ENCODE data around the gene CDH4. TPM values are rescaled to one million over a fixed set of nuclear protein-coding genes. Genes with fewer than 3 reads are reported as not detected.

Gene CDH4
- polyA plus RNA-seq, 1 donor (not counting 4 experiments of a cell fraction or from before 2014, with no cell fraction given), result 2.2 TPM

DNA sequence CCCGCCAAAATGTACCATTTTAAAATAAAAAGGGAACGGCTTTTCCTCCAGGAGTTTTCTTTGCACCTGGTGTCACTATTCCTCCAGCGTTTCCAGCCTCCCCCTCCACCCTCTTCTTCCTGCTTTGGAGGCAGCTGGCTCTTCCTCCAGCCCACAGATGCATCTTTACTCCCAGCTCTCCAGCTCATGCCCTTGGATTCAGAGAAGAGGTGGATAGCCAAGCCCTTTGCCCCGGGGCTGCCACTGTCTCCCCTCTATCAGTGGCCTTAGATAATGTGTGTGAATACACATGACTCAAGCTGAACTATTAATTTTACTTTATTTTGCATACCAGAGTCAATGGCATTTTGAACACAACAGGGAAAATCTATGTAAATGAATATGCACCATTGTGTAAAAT lies 15.3 kb upstream of the CDH4 start:
- H3K79me2 ChIP-seq (ENCODE audit: control insufficient read depth, insufficient read depth, low read length), result no peaks in the 10 kb centered on the region
- no peak for FAIRE-seq
- H3K4me2 ChIP-seq (ENCODE audit: control insufficient read depth, extremely low read depth, insufficient read depth, low read depth, low read length), result no peak overlapping the region
- TF ChIP-seq, protein P1, sequence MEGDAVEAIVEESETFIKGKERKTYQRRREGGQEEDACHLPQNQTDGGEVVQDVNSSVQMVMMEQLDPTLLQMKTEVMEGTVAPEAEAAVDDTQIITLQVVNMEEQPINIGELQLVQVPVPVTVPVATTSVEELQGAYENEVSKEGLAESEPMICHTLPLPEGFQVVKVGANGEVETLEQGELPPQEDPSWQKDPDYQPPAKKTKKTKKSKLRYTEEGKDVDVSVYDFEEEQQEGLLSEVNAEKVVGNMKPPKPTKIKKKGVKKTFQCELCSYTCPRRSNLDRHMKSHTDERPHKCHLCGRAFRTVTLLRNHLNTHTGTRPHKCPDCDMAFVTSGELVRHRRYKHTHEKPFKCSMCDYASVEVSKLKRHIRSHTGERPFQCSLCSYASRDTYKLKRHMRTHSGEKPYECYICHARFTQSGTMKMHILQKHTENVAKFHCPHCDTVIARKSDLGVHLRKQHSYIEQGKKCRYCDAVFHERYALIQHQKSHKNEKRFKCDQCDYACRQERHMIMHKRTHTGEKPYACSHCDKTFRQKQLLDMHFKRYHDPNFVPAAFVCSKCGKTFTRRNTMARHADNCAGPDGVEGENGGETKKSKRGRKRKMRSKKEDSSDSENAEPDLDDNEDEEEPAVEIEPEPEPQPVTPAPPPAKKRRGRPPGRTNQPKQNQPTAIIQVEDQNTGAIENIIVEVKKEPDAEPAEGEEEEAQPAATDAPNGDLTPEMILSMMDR (optimal IDR thresholded peaks at IDR 0.05 in 1 of 3, IDR thresholded peaks at IDR 0.05 in 1 of 3, conservative IDR thresholded peaks at IDR 0.05 in 1 of 3; ENCODE audit: extremely low read depth in 1 of 3, insufficient read depth in 2 of 3, low read length in 3 of 3), result no peak
- no peak for TF ChIP-seq EZH2 (IDR thresholded peaks at IDR 0.05; ENCODE audit: low read length)
- no peak overlapping the region for H2AFZ ChIP-seq (ENCODE audit: control insufficient read depth, low read length)
- peaks cover 72% of the 10 kb centered on the region for H3K27me3 ChIP-seq (ENCODE audit: control insufficient read depth, extremely low read depth, insufficient read depth, low read length)
- peaks cover 9% of the 10 kb centered on the region for H3K9me3 ChIP-seq (ENCODE audit: control insufficient read depth, low read depth, low read length)
- H3K9me1 ChIP-seq (ENCODE audit: control insufficient read depth, extremely low read depth, insufficient read depth, low read length), result no peaks in the 10 kb centered on the region
- dilution Hi-C loops (cut with MboI; ENCODE audit: extremely low pct_ligation_motif_present, low sequenced_read_pairs), result no loop called here
- H3K9ac ChIP-seq (ENCODE audit: control insufficient read depth, extremely low read depth, insufficient read depth, low read length), result no peak overlapping the region
- H4K20me1 ChIP-seq (ENCODE audit: control insufficient read depth, extremely low read depth, insufficient read depth, low read length), result no peaks in the 10 kb centered on the region
- no peak for DNase-seq (ENCODE audit: low read depth, low spot score)
- no peak overlapping the region for H3K27ac ChIP-seq (ENCODE audit: control insufficient read depth, insufficient read depth, low read length)
- no peak overlapping the region for H3K4me3 ChIP-seq (ENCODE audit: control insufficient read depth in 2 of 3, extremely low read depth in 1 of 3, insufficient read depth in 2 of 3, low read depth in 1 of 3, low read length in 3 of 3)
- no peaks in the 10 kb centered on the region for H3K36me3 ChIP-seq (ENCODE audit: control insufficient read depth in 2 of 2, extremely low read depth in 1 of 2, insufficient read depth in 2 of 2, low read length in 2 of 2)
- H3K4me1 ChIP-seq (ENCODE audit: control insufficient read depth, extremely low read depth, insufficient read depth, low read length), result no peaks in the 10 kb centered on the region

DNA sequence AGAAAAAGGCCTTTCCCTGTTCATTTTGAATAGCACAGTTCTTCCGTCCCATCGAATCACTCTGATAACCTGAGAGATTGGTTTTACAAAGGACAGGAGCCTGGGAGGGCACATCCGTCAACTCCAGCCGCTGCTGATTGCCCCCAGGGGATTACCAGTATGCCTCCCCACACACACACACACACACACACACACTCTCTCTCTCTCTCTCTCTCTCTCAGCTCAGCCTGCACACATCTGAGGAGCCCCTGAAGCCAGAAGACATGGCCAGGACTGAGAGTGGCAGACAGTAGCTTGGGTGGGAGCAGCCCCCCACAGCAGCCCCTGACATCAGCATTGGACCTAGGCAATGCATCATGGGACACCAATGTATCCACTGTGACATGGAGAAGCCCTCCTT lies 13.2 kb upstream of the CDH4 start:
- Histone ChIP-seq H3K9me3 (ENCODE audit: control insufficient read depth, low read depth, low read length) (peaks cover 9% of the 10 kb centered on the region), H2AFZ (ENCODE audit: control insufficient read depth, low read length) (no peak overlapping the region), H3K79me2 (ENCODE audit: control insufficient read depth, insufficient read depth, low read length) (no peaks in the 10 kb centered on the region), H3K36me3 (ENCODE audit: control insufficient read depth in 2 of 2, extremely low read depth in 1 of 2, insufficient read depth in 2 of 2, low read length in 2 of 2) (no peaks in the 10 kb centered on the region), H3K27ac (ENCODE audit: control insufficient read depth, insufficient read depth, low read length) (no peak overlapping the region), H3K4me1 (ENCODE audit: control insufficient read depth, extremely low read depth, insufficient read depth, low read length) (no peaks in the 10 kb centered on the region), H3K4me3 (ENCODE audit: control insufficient read depth in 2 of 3, extremely low read depth in 1 of 3, insufficient read depth in 2 of 3, low read depth in 1 of 3, low read length in 3 of 3) (no peak overlapping the region), H3K27me3 (ENCODE audit: control insufficient read depth, extremely low read depth, insufficient read depth, low read length) (peaks cover 64% of the 10 kb centered on the region), H4K20me1 (ENCODE audit: control insufficient read depth, extremely low read depth, insufficient read depth, low read length) (no peaks in the 10 kb centered on the region), H3K9ac (ENCODE audit: control insufficient read depth, extremely low read depth, insufficient read depth, low read length) (no peak overlapping the region), H3K9me1 (ENCODE audit: control insufficient read depth, extremely low read depth, insufficient read depth, low read length) (no peaks in the 10 kb centered on the region), H3K4me2 (ENCODE audit: control insufficient read depth, extremely low read depth, insufficient read depth, low read depth, low read length) (no peak overlapping the region)
- no peak for FAIRE-seq
- TF ChIP-seq, protein P1 (optimal IDR thresholded peaks at IDR 0.05 in 1 of 3, IDR thresholded peaks at IDR 0.05 in 1 of 3, conservative IDR thresholded peaks at IDR 0.05 in 1 of 3; ENCODE audit: extremely low read depth in 1 of 3, insufficient read depth in 2 of 3, low read length in 3 of 3), result no peak
- TF ChIP-seq EZH2 (IDR thresholded peaks at IDR 0.05; ENCODE audit: low read length), result no peak
- DNase-seq (ENCODE audit: low read depth, low spot score), result no peak
- dilution Hi-C loops (cut with MboI; ENCODE audit: extremely low pct_ligation_motif_present, low sequenced_read_pairs), result no loop called here

Measured in keratinocyte (primary cell).